HG03457 (cell line): ENCODE data around the gene PTPN21.
"Not testable (repeated sequence)": the region's sequence is repeated elsewhere in the genome, so short reads cannot be mapped to it uniquely, and the experiment has no call there.

Source experiments
- ATAC-seq: cut with Tn5 transposase; IDR thresholded peaks from one replicate; pipeline ENCODE4 v1.9.1; 2021; ENCODE audit warnings: moderate number of reproducible peaks; ENCODE audit not compliant: unreplicated experiment

The PTPN21 gene

DNA sequence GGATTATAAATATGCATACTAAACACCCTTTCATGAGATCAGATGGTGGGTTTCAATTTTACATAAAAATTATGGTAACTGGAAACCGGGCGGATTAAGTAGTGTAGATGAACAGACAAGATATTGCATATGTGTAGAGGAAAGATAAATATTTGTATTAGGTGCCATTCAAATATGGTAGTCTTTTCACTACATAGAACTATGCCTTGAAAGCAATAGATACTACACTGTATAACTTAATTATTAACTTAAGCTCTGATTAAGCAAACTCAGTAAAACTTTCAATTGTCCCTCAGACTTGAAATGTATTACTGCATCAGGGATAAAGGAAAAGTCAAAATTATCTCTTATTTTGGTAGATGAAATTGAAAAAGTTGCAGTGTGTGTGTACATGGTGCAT lies 1.9 kb downstream of the PTPN21 start:
- ATAC-seq = no peak

DNA sequence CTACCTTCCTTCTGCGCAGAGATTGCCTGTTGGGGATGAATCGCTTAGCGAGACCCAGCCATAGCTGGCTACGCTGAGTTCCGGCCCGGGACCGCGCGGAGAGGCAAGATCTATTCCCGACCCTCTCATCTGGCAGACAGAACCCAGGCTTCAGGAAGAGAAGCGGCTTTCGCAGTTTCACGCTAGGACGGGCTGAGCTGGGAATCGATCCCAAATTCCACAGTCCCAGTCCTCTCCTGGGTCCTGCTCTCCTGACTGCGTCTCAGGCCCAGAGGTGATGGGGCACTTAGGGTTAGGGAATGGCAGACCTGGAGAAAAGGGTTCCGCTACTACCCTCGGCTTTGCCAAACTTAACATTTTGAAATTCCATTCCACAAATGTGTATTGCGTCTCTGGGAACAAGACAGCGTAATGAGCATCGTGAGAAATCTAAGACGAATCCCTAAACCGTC lies 2.8 kb downstream of the PTPN21 start:
- ATAC-seq = no peak

DNA sequence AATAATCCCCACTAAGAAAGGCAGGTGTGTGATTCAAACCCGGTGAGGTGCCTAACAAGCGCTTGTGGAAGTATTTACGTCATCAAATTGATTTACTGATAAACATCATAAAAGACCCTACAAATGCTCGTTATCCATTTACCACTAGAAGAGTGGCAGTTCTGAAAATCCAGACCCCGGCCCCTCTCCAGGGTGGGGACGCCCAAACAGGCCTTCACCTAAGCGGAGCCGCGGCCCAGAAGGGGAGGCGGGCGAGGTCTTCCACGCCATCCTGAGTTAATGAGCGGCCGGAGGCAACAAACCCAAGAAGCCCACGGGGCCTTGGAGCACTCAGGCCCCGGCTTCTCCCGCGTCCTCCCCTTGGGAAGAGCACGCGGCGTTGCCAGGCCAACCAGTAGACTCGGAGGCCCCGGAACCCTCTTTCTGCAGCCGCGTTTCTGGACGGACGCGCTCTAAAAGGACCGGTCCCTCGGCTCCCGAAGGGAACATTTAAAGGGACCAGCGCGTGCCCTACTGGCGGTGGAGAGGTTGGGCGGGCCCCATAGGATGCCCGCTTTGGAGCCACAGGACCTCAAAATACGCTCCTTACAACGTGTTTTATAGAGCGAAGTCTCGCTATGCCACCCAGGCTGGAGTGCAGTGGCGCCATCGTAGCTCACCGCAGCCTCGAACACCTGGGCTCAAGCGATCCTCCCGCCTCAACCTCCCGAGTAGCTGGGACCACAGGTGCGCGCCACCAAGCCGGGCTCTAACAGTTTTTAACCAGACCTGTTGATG lies 3.5 kb downstream of the PTPN21 start:
- ATAC-seq = peak; percentile 64

DNA sequence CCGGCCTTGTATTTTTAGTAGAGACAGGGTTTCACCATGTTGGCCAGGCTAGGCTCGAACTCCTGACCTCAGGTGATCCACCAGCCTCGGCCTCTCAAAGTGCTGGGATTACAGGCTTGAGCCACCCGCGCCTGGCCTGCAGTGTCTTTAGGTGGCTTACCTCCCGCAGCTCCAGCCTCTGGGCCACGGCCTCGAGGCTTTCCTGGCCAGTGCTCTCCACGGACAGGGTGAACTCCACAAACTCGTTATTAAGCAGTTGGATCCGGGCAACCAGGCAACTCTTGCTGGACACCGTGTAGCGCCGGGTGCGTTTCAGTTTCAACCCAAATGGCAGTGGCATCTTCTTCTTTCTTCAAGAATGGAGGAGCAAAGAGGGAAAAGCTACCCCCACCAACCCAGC lies 4.7 kb downstream of the PTPN21 start:
- no peak for ATAC-seq

DNA sequence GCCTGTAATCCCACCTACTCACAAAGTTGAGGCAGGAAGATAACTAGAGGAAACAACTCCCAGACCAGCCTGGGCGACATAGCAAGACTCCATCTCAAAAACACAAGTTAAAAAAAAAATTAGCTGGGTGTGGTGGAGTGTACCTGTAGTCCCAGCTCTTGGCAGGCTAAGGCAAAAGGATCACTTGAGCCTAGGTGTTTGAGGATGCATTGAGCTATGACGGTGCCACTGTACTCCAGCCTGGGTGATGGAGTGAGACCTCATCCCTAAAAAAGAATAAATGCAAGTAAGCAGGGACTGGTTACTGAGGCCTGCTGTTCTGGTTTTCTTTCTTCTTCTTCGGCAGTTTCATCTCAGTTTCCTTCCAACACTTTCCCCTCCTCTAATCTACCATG lies 7.4 kb downstream of the PTPN21 start:
- ATAC-seq = no peak

DNA sequence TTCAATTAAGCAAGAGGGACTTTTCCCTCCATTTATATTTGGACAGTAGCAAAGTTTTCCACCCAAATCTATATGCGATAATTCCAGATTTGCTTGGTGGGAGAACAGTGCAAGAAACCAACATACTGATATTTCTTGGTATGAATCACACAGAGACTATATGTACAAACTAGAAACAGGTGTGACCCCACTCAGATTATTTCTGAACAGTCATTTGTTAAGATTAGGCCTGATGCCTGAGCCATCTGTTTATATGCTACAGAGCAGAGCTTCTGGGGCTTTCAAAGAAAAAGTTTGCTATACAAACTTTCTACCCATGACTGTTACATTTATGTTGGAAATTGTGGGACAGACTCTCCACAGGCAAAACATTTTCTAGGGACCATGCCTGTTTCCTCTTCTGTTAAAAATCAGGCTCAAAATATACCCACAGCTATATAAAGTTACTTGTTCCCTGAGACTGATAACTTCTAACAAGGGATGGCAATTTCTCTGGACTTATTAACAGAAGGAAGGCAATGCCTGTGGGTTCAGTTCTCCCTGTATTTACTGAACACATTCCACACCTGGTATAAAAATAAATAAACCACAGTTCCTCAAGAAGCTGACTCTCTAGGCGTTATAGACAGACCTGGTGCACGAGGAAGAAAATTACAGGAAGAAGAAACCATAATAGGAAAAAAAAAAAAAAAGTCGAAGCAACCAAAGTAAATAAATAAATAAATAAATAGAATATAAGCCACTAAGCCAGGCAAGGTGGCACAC lies 8.0 kb downstream of the PTPN21 start:
- ATAC-seq = no peak

DNA sequence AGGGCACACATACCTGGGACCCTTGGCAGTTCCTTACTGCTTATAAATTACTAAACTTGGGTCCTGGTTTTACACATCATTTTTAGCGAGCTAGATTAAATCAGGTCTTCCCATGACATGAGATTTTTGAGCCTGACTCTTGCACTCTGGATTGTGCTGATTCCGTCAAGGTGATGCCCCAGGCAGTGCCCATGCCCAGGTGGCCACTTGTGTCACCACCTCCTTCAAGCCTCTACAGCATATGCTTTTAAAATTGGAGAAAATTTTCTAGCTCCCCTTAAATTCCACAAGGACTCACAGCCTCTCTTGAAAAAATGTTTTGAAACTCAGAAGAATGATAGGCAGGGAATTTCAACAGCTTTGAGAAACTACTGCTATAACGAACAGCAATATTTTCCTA lies 9.6 kb downstream of the PTPN21 start:
- ATAC-seq = no peak

DNA sequence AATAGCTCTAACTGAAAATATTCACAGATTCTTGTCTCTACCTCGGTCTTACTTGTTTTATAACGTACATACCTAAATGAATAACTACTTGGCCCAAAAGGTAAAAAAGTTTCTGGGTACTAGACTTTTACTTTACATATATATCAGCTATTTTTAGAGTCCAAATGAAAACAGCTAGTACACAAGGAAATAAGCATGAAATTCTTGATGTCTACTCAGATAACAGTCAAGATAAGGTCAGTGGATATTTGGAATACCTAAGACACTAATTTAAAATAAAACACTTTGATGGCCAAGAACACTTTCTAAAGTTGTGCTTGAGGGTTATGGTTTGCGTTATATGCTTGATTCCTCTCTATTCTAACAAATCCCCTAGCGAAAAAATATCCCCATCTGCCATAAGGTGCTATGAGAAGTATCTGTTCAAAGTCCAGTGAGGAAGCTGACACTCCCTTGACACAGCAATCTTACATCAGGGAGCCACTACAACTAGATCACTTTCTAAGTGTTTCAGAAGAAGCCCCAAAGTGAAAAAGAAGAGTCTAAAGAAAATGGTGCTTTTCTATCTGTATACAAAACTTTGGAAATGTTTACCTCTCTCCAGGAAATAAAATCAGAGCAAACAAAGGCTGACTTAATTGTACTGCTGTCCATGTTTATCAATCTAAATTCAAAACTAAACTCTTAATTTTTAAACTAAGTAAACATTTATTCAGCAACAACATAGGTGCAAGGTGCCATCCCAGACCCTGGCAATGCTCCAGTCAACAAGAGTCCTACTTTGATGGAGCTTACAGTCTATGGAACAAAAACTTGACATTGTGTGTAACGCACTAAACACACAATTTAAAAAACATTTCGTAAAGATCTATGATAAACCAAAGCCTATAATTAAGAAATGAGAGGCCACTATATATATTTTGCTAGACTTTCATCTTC lies 11.7 kb downstream of the PTPN21 start:
- no peak for ATAC-seq

DNA sequence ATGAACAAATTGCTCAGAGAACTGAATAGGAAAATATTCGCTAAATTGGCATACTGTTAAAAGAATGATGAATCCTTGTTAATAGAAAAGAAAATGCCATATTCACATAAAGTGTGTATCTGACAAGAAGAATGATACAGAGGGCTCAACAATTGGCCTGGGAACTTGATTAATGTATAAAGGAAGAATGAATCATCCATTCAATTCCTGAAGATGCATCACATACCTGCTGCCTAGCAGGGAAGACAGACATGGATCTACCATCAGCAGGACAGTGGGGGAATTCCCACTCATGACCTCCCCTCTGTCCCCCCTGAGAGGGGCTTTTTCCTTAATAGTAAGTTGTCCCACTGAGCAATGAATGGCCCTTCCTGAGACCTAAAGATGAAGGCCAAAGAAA lies 13.5 kb downstream of the PTPN21 start:
- ATAC-seq = no peak

DNA sequence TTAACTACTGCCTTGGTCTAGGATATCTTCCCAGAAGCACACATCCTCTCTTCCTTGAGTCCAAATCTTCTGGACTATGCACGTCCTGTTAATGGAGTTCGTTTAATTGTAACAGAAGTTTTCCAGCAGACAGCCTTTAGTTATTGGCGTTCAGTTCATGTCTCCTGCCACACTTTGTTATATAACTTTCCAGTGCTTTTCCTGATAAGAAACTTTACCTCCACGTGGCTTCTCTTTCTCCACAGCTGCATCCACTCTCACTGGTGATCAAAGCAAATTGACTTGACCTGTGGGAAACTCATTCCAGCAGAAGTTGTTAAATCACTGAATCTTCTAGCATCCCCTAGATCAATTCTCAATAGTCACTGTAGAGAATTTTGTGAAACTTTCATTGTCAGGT lies 19.0 kb downstream of the PTPN21 start:
- no peak for ATAC-seq

DNA sequence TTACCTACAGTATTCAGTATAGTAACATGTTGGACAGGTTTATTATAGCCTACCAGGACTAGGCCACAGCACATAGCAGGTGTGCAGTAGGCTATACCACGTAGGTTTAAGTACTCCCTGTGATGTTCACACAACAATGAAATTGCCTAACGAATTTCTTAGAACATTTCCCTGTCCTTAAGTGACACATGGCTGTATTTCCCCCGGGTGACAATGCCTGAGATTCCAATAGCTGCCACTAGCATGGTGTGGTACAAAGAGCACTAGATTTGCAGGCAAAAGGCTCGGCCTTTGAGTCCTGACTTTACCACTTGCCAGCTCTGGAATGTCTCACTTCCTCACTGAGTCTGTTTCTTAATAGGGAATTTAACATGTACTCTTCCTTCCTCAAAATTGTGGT lies 19.7 kb downstream of the PTPN21 start:
- ATAC-seq = no peak

DNA sequence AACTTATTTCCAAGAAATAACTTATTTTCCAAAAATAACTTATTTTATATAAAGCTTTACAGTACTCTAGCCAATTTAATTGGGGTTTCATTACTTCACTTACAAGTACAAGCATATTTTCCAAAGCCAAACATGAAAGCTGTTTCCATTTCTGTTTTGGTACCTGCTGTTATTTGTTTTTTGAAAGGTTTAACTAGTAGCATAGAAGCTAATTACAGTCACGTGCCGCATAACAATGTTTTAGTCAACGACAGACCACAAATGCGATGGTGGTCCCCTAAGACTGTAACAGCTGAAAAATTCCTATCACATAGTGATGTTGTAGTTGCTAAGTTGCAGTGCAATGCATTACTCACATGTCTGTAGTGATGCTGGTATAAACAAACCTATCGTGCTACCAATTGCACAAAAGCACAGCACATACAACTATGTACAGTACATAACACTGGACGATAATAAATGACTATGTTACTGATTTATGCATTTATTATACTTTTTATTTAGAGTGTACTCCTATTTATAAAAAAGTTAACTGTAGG lies 21.7 kb downstream of the PTPN21 start:
- no peak for ATAC-seq

DNA sequence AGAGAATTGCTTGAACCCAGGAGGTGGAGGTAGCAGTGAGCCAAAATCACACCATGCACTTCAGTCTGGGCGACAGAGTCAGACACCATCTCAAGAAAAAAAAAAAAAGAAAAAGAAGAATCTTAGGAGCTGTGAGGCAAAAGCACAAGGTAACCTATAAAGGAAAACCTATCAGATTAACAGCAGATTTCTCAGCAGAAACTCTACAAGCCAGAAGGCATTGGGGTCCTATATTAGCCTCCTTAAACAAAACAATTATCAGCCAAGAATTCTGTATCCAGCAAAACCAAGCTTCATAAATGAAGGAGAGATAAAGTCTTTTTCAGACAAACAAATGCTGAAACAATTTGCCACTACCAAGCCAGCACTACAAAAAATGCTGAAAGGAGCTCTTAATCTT lies 24.9 kb downstream of the PTPN21 start:
- ATAC-seq = not testable (repeated sequence)

DNA sequence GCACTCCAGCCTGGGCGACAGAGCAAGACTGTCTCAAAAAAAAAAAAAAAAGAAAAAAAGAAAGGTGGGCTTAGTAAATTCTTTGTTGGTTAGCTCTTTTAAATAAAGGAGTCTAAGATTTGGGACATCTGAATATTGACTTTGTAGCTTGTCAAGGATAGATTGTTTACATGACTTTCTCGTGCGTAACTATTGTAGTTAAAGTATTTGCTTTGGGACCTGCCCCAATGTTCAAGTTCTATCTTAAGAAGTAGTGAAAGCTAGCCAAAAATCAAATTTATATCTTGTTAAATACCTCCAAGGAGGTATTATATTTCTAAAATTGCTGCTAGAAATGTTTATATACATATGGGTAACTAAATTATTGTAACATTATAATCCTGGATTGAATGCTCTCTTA lies 32.4 kb downstream of the PTPN21 start:
- no peak for ATAC-seq

DNA sequence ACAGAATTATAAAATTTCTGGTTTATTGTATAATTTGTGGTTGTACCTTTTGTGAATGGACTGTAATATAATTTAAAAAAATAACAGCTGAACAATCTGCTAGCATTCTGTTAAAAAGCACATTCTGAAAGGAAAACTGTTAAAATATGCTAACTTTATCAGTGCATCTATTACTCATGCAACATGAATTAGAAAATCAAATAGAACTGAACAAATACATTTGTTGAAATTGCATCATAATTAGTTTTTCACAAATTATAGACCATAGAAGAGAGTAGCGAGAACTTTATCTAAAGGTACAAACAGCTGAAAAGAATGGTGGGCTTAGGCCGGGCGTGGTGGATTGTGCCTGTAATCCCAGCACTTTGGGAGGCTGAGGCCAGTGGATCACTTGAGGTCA lies 33.0 kb downstream of the PTPN21 start:
- ATAC-seq = no peak

DNA sequence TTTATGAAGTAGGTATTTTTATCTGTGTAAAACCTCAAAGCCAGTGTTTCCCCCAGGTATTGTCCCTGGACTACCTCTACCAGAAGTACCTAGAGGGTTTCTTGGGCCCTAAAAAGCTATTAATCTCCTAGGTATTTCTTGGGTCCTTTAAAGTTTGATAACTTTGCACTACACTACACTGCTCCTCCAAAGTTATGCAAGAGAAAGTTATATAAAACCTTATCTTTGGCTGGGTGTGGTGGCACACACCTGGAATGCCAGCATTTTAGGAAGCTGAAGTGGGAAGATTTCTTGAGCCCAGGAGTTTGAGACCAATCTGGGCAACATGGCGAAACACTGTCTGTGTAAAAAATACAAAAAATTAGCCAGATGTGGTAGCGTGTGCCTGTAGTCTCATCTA lies 34.9 kb downstream of the PTPN21 start:
- no peak for ATAC-seq

DNA sequence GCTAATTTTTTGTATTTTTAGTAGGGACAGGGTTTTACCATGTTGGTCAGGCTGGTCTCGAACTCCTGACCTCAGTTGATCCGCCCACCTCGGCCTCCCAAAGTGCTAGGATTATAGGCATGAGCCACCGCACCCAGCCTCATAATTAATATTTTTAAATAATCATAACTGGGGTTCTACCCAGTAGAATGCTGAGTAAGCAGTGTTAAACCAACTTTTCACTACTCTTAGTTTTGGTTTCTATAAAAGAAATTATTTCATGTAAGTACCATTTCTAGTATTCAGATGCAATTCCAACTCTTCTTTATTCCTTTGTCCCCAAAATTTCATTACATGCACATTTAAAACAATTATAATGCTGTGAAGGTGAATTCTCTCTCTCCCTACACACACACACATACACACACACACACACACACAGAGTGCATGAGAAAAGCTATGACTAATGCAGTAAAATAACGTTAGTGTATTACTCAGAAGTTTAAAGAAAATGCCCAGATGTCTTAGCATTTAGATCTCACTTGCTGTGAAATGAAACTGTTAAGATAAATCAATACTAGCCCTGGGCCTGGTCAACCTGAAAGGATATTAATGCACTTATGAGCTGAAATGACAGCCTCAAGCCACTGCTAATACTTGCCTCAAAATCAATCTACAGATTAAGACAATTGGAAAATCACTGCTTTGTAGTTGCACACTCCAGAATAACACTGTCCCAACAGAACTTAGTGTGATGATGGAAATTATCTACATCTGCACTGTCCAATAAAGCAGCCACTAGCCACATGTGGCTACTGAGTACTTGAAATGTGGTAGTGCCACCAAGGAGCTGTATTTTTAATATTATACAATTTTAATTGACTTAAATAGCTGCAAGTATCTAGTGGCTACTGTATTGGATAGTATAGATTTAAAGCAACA lies 36.0 kb downstream of the PTPN21 start:
- no peak for ATAC-seq

DNA sequence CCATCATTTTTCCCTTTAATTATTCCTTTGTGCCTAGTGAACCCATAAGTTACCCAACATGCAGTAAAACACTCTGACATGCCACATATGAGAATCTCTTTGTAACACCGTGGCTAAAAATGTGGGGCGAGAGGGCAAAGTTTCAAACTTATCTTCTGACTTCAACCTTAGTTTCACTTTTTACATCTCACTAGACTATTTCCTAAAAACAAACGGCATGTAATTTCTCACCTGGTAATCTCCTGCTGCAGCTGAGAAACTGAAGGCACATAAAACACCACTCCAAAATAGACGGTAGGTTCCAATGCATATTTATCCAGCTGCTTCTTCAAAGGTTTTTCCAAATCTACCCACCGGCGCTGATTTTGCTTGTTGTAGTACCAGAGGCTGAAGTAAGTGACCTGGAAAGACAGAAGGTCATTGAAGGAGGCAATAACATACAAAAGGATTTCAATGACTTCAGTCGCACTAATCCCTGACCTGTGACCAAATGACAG lies 37.9 kb downstream of the PTPN21 start:
- no peak for ATAC-seq

DNA sequence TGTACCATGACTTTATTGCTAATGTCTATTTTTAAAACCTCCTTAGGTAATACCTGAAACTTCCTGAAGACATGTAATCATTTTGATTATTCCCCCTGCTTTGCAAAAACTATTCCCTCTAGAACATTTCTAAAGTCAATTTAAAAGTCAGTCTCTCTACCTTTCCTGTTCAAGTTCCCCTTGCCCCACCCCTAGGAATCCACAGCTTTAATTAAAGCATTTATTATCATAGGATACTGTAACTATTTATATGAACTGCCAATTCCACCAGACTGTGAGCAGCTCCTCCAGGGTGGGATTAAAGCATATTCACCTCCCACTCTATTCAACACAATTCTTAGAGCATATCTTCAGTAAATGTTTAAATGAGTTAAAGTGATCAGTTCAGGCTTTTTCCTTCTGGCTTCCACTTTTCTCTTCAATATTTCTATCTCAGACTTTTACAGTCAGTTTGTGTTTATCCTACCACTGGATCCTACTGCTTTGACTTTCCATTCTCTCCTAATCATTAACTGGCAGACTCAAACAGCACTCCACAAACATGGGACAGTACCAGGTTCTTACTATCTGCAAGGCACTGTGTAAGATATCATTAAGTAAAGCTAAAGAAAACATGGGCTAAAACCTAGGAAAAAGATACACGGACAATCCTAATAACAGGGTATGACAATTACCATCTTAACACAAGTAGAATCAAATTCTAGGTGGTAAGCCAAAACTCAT lies 39.1 kb downstream of the PTPN21 start:
- ATAC-seq = no peak
